Endodermal cell (in vitro differentiated cells): ENCODE measurements around the gene PLCL2. TPM values are rescaled to one million over a fixed set of nuclear protein-coding genes. Genes with fewer than 3 reads are reported as not detected.

Experiments
- DNase-seq: peaks from one replicate; pipeline ENCODE4 v3.0.0-alpha.2; 2017
- H3K27ac ChIP-seq: 2 replicates; pipeline ENCODE4 v1.5.1; 2013; ENCODE audit warnings: mild to moderate bottlenecking, low read depth, low read length, moderate library complexity
- H3K27me3 ChIP-seq: 2 replicates; pipeline ENCODE4 v1.6.1; 2013; ENCODE audit warnings: mild to moderate bottlenecking, low read length, moderate library complexity; ENCODE audit not compliant: insufficient read depth, control insufficient read depth, poor library complexity, severe bottlenecking
- H3K36me3 ChIP-seq: 2 replicates; pipeline ENCODE4 v1.7.0; 2013; ENCODE audit warnings: mild to moderate bottlenecking, low read length, moderate library complexity; ENCODE audit not compliant: control insufficient read depth, insufficient read depth
- H3K4me1 ChIP-seq: one replicate; pipeline ENCODE4 v1.7.0; 2013; ENCODE audit warnings: low read length; ENCODE audit not compliant: control insufficient read depth, insufficient read depth
- H3K4me3 ChIP-seq: 2 replicates; pipeline ENCODE4 v1.5.1; 2013; ENCODE audit warnings: mild to moderate bottlenecking, low read length, moderate library complexity
- H3K9ac ChIP-seq: 2 replicates; pipeline ENCODE4 v1.6.1; 2013; ENCODE audit warnings: mild to moderate bottlenecking, low read length, moderate library complexity; ENCODE audit not compliant: poor library complexity, severe bottlenecking; ENCODE audit errors: extremely low read depth
- H3K9me3 ChIP-seq: 2 replicates; pipeline ENCODE4 v1.6.1; 2013; ENCODE audit warnings: mild to moderate bottlenecking, low read length, moderate library complexity; ENCODE audit not compliant: control insufficient read depth
- H3K27ac Mint-ChIP-seq: 2 replicates; pipeline ENCODE4 v1.8.0; 2020; ENCODE audit warnings: mixed read lengths
- H3K27me3 Mint-ChIP-seq: 2 replicates; pipeline ENCODE4 v1.8.0; 2021; ENCODE audit warnings: mild to moderate bottlenecking, mixed read lengths; ENCODE audit not compliant: insufficient read depth
- H3K36me3 Mint-ChIP-seq: 2 replicates; pipeline ENCODE4 v1.8.0; 2020; ENCODE audit warnings: low read depth, mixed read lengths
- H3K4me1 Mint-ChIP-seq: 2 replicates; pipeline ENCODE4 v1.8.0; 2020; ENCODE audit warnings: mixed read lengths
- H3K4me3 Mint-ChIP-seq: 2 replicates; pipeline ENCODE4 v1.8.0; 2020; ENCODE audit warnings: mild to moderate bottlenecking, moderate library complexity, mixed read lengths
- H3K9me3 Mint-ChIP-seq: 2 replicates; pipeline ENCODE4 v1.8.0; 2020; ENCODE audit warnings: mild to moderate bottlenecking, mixed read lengths
- WGBS, 2 experiments: methylation state at CpG; one replicate each; pipeline versions ENCODE4 v1.1.5 to v1.1.7; 2013; ENCODE audit warnings: missing lambda C conversion rate in 2 of 2, mixed read lengths in 1 of 2; ENCODE audit not compliant: insufficient coverage in 1 of 2, insufficient read length in 1 of 2; 5-methylcytosine and 5-hydroxymethylcytosine counted together
- total RNA-seq, 2 donors: library from RNA; stranded (reverse); fragmentation: NEBNext Ultra II Directional in 1 of 2; extraction: Animal tissue kit (Norgen Biotek cat#: 25700) in 1 of 2; gene quantifications; 2 replicates in 1 of 2; 3 replicates in 1 of 2; pipeline ENCODE4 v1.2.1, GENCODE V29; 2021
- TF ChIP-seq, protein P1 (sequence below): fragments of 200-600 bp; sonication (generic); conservative IDR thresholded peaks from 2 replicates; pipeline ENCODE4 v1.5.0; 2021; ENCODE audit warnings: antibody characterized with exemption, mild to moderate bottlenecking

The PLCL2 gene
- total RNA-seq, 2 donors from 2014 or later: 4.2 to 6.9 TPM

DNA sequence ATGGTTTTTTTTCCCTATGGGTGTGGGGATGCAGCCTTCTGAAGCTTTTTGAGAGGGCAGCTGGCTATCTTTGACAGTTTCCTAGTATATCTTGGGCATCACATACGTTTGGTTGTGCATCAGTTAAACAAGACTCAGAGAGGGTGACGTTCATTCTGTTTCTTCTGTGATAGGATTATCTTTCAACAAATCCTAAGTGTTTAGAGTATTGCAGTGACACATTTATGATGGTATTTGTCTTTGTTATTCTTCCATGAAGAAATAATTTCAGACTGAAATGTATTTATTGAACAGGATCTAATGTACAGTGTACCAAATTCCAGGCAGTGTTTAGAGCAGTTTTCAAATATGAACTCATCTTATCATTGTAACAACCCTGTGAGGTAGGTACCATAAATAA is 114.4 kb downstream of the PLCL2 start:
- no peak overlapping the region for H3K9ac ChIP-seq
- no peak overlapping the region for H3K27ac ChIP-seq
- H3K27me3 ChIP-seq: peaks cover 30% of the 10 kb centered on the region
- no peak overlapping the region for H3K4me3 ChIP-seq
- peaks cover 9% of the 10 kb centered on the region for H3K4me1 ChIP-seq
- peaks cover 13% of the 10 kb centered on the region for H3K9me3 ChIP-seq
- no peak overlapping the region for H3K27ac Mint-ChIP-seq
- TF ChIP-seq, protein P1, sequence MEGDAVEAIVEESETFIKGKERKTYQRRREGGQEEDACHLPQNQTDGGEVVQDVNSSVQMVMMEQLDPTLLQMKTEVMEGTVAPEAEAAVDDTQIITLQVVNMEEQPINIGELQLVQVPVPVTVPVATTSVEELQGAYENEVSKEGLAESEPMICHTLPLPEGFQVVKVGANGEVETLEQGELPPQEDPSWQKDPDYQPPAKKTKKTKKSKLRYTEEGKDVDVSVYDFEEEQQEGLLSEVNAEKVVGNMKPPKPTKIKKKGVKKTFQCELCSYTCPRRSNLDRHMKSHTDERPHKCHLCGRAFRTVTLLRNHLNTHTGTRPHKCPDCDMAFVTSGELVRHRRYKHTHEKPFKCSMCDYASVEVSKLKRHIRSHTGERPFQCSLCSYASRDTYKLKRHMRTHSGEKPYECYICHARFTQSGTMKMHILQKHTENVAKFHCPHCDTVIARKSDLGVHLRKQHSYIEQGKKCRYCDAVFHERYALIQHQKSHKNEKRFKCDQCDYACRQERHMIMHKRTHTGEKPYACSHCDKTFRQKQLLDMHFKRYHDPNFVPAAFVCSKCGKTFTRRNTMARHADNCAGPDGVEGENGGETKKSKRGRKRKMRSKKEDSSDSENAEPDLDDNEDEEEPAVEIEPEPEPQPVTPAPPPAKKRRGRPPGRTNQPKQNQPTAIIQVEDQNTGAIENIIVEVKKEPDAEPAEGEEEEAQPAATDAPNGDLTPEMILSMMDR: no peak
- peaks cover 21% of the 10 kb centered on the region for H3K9me3 Mint-ChIP-seq
- H3K27me3 Mint-ChIP-seq: peaks cover 81% of the 10 kb centered on the region
- H3K36me3 Mint-ChIP-seq: peaks cover 4% of the 10 kb centered on the region
- no peak for DNase-seq
- no peaks in the 10 kb centered on the region for H3K36me3 ChIP-seq
- WGBS, 2 experiments: 63 to 100% methylated on average over 1 to 2 of the region's 2 CpGs
- peaks cover 32% of the 10 kb centered on the region for H3K4me1 Mint-ChIP-seq
- no peak overlapping the region for H3K4me3 Mint-ChIP-seq

DNA sequence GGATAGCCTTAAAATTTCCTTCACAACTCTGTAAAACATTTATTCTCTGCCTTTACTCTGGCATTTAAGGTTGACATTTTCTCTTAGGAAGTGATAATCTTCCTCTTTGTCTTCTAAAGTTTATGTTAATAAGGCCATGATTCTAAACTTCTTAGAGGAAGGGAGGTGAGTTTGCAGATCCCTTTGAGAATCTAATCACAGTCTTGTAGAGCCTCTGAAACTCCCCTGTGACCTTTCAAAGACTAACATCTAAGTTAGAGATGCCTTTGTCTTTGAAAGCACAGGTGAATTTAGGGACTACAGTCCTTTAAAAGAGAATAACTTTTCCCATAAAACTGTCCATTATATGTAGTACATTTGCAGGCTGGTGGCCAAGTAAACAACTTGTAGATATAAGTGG is 115.1 kb downstream of the PLCL2 start:
- H3K27me3 Mint-ChIP-seq: peaks cover 88% of the 10 kb centered on the region

DNA sequence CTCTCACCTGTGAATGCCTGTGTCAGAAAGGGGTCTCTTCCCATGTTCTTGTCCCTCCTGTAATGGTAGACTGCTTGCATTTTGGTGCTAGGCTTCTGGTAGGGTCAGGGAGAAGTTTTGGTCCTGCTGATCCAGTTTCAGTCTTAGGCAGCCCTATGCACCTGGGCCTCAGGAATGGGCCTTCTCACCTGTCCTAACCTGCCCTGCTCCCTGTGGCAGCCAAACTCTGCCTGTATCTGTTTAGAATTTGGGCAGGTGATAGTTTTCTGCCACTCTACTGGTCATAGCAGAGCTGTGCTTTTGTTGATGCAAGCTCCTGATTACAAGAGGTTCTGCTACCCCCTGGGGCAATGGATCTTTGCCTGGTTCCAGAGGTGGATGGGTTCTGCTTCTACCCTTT is 118.7 kb downstream of the PLCL2 start:
- Mint-ChIP-seq H3K27ac (no peak overlapping the region), H3K9me3 (peaks cover 21% of the 10 kb centered on the region), H3K36me3 (peaks cover 4% of the 10 kb centered on the region), H3K4me1 (peaks cover 25% of the 10 kb centered on the region), H3K4me3 (no peak overlapping the region), H3K27me3 (peaks cover 91% of the 10 kb centered on the region)
- Histone ChIP-seq H3K36me3 (no peaks in the 10 kb centered on the region), H3K4me1 (peaks cover 4% of the 10 kb centered on the region), H3K9me3 (peaks cover 13% of the 10 kb centered on the region), H3K27me3 (peaks cover 24% of the 10 kb centered on the region), H3K27ac (no peak overlapping the region), H3K4me3 (no peak overlapping the region), H3K9ac (no peak overlapping the region)
- TF ChIP-seq, protein P1: no peak
- no peak for DNase-seq

More for the DNA sequence above, 115.1 kb downstream of the PLCL2 start:
- H3K27ac Mint-ChIP-seq: no peak overlapping the region
- H3K9me3 ChIP-seq: peaks cover 13% of the 10 kb centered on the region
- no peaks in the 10 kb centered on the region for H3K36me3 ChIP-seq
- peaks cover 4% of the 10 kb centered on the region for H3K36me3 Mint-ChIP-seq
- H3K9me3 Mint-ChIP-seq: peaks cover 21% of the 10 kb centered on the region
- H3K4me1 Mint-ChIP-seq: peaks cover 33% of the 10 kb centered on the region
- H3K27me3 ChIP-seq: peaks cover 30% of the 10 kb centered on the region
- H3K4me3 Mint-ChIP-seq: no peak overlapping the region
- no peak overlapping the region for H3K9ac ChIP-seq
- H3K4me1 ChIP-seq: peaks cover 9% of the 10 kb centered on the region
- no peak overlapping the region for H3K4me3 ChIP-seq
- no peak for DNase-seq
- TF ChIP-seq, protein P1: no peak
- H3K27ac ChIP-seq: no peak overlapping the region
